GM19397 (cell line): ENCODE data around the gene NCOA5.

Source experiments
- ATAC-seq: cut with Tn5 transposase; IDR thresholded peaks from one replicate; pipeline ENCODE4 v1.9.1; 2021; ENCODE audit warnings: mild to moderate bottlenecking, moderate library complexity; ENCODE audit not compliant: unreplicated experiment

The NCOA5 gene

GRCh38 chr20:46063652-46064054 is 26.1 kb downstream of the NCOA5 start:
- ATAC-seq: no peak

DNA sequence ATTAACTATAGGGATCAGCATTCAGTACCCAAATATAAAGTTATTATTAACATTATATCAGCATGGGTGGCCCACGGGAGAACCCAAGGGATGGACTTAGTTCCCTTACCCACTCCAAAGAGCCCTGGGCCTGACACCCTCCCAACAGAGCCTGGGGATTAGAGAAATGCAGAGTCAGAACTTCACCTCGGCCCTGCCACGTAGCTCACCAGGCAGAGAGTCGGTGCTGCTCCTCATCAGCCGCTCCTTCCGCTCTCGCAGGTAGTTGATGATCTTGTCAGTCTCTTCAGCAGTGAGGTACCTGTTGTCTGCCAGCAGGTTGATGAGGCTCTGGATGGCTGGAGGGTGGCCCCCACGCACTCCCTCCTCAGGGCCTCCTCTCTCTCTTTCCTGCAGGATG is 26.6 kb downstream of the NCOA5 start:
- ATAC-seq: no peak

GRCh38 chr20:46062621-46063020 is 27.1 kb downstream of the NCOA5 start:
- ATAC-seq: no peak

DNA sequence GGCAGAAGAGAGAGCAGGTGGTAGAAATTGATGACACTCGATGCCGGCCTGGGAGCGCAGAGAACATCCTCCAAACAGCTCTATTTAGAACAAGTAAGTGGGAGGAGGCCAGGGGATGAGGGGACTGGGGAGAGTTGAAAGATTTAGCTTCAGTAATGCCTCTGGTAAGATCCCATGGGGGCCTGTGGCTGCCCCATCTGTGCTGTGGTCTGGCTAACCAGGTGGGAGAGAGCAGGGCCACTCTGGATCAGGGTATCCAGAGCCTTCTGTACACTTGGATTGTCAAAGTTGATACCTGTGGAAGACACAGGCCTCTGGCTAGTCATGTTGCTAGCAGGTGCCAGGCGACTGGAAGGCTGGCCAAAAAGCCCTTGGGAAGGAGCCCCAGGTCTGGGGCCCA is 27.6 kb downstream of the NCOA5 start:
- ATAC-seq: no peak

DNA sequence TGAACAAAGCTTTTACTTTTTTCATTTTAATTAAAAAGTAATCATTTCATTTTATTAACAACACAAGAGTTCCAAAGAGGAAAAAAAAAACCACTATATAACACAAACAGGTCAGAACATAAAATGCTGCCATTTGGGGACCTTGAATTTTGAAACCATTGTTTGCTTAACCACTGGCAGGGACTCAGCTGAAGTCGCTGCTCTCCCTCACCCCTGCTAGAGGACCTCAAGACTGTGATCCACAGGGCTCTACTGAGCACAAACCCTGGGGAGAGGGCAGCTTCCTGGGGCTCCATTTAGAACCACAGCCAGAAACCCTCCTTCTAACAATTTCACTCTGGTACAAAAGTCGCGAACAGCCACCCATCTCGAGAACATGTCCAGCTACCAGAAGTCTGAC is 28.8 kb downstream of the NCOA5 start:
- ATAC-seq: no peak

GRCh38 chr20:46060301-46060881 is 29.4 kb downstream of the NCOA5 start:
- no peak for ATAC-seq

GRCh38 chr20:46058599-46059281 is 31.0 kb downstream of the NCOA5 start:
- no peak for ATAC-seq

- ATAC-seq: no peak
These were observed 31.7 kb downstream of the NCOA5 start for GRCh38 chr20:46057856-46058598.

DNA sequence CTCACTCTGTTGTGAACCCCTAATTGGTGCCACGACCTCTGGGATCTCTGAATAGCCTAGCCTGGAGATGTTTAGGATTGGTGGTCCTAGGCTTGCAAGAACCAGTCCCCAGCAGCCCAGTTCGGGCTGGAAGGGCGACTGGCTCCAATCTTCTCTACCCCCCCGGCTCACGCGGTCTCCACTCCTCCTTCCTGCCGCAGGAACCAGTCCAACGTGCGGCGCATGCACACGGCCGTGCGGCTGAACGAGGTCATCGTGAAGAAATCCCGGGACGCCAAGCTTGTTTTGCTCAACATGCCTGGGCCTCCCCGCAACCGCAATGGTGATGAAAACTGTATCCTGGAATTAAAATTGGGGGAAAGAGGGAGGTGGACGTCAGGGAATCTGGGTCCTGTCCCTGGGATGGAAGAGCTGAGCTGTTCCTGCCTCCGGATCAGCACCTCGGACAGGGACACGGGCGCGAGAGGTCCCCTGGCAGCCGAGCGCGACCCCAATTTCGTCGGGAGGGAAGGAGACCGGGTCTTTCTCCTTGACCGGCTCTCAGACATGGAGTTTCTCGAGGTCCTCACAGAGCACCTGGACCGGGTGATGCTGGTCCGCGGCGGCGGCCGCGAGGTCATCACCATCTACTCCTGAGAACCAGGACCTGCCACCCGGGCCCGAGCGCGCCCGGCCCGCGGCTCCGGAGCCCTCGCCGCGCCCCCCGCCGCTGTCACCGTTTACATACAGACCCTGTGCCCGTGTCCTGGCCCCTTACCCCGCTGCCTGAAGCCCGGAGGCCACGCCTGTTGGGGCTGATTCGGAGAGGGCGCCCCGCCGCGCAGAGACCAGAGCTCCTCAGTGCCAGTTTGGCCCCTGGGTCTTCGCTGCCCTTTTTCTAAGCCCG is 32.5 kb downstream of the NCOA5 start:
- ATAC-seq: no peak

GRCh38 chr20:46056027-46056833 is 33.5 kb downstream of the NCOA5 start:
- no peak for ATAC-seq

GRCh38 chr20:46055269-46055668 is 34.5 kb downstream of the NCOA5 start:
- no peak for ATAC-seq

DNA sequence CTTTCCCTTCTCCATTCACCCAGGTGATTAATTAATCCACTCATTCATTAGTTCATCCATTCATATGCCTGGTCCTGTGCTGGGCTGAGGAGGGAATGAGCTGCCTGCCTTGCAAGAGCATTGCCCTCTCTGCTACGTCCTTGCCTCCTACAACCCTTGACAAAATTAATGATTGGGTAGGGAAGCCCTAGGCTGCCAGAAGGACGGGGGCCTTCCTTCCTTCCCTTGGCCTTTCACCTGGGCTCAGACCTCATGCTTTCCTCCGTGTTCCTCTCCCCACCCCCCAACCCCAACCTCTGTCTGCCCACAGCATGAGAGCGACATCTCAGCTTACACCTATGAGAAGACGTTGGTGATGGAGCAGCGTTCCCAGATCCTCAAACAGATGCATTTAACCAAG is 35.2 kb downstream of the NCOA5 start:
- no peak for ATAC-seq

DNA sequence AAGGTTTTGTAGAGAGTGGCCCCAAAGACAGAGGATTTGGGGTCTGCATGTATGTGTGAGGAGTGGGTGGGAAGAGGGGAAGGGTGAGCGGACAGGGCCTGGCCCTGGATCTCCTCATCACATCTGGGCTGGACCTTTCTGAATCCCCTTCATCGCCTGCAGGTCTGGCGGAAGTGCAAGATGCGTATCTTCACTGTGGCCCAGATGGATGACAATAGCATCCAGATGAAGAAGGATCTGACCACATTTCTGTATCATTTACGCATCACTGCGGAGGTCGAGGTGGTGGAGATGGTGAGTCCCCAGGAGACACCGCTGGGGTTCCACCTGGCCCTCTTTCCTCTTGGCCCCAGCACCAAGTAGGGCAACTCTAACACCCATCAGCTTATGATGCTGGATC is 36.3 kb downstream of the NCOA5 start:
- no peak for ATAC-seq

GRCh38 chr20:46051556-46052308 is 38.0 kb downstream of the NCOA5 start:
- no peak for ATAC-seq

- ATAC-seq: no peak
These were observed 38.9 kb downstream of the NCOA5 start for GRCh38 chr20:46050885-46051284.

DNA sequence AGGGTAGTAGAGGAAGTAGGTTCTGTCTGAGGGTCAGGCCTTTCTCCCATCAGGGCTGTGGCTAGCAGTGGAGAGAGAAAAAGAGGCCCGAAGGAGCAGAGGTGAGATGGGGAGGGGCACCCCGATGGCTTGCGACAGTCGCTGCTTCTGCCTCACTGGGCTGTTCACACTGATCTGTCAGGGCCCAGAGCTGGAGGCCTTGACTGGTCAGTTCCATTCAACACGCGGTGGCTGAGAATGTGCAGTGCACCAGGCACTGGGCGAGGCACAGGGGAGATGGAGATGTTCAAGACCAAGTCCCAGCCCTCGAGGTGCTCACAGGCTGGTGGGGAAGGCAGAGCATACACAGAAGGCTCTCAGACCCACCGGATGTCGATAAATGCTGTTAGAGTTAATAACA is 39.3 kb downstream of the NCOA5 start:
- ATAC-seq: no peak

DNA sequence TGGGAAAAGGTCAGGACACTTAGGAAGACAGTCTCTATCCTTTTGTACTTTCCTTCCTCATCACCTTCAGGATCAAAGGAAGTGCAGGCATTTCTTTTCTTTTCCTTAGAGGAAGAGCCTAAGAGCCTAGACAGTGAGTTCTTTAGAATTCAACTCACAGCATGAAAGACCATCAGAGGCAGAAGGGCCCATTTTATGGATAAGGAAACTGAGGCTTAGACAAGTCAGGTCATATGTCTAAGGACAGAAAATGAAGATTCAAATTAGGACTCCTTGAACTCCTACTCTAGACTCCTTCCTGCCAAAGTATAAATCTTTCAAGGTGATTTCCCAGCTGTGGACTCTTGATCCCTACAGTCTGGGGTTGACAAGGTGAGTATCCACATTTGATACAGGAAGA is 39.9 kb downstream of the NCOA5 start:
- ATAC-seq: no peak

- ATAC-seq: no peak
These were observed 40.6 kb downstream of the NCOA5 start for GRCh38 chr20:46049190-46049589.

GRCh38 chr20:46047821-46048220 is 41.9 kb downstream of the NCOA5 start:
- no peak for ATAC-seq
